PC-3 (cell line): Measurements from ENCODE around the gene ZNF792.

Experiments
- EZH2 ChIP-seq: fragments of 300-600 bp; sonication (generic); IDR thresholded peaks from one replicate; pipeline ENCODE4 v1.6.1; 2017; ENCODE audit warnings: antibody characterized with exemption, mild to moderate bottlenecking, low read length; ENCODE audit not compliant: unreplicated experiment
- EZH2phosphoT487 ChIP-seq: fragments of 300-600 bp; sonication (generic); IDR thresholded peaks from 2 replicates; pipeline ENCODE4 v1.6.1; 2018; ENCODE audit warnings: mild to moderate bottlenecking, antibody characterized with exemption, low read length, borderline replicate concordance
- TF ChIP-seq, protein P1 (sequence below): fragments of 300-600 bp; sonication (generic); conservative IDR thresholded peaks from 2 replicates; pipeline ENCODE4 v1.5.1; 2017; ENCODE audit warnings: antibody characterized with exemption, low read depth, mild to moderate bottlenecking, low read length

DNA sequence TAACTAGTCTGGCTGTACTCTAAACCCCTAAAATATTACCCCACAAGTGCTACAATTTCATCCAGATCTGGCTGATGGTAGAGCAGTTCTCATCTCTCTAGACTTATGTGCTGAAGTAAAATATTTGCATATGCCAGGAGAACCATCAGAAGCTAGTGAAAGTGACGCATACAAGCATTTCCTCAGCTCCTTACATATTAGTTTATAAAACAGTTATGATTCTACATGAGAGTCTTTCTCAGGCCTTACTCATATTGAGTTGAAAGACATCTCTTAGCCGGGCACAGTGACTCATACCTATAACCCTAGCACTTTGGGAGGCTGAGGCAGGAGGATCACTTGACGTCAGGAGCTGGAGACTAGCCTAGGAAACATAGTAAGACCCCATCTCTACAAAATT lies 53.3 kb downstream of the ZNF792 start:
- TF ChIP-seq, protein P1, sequence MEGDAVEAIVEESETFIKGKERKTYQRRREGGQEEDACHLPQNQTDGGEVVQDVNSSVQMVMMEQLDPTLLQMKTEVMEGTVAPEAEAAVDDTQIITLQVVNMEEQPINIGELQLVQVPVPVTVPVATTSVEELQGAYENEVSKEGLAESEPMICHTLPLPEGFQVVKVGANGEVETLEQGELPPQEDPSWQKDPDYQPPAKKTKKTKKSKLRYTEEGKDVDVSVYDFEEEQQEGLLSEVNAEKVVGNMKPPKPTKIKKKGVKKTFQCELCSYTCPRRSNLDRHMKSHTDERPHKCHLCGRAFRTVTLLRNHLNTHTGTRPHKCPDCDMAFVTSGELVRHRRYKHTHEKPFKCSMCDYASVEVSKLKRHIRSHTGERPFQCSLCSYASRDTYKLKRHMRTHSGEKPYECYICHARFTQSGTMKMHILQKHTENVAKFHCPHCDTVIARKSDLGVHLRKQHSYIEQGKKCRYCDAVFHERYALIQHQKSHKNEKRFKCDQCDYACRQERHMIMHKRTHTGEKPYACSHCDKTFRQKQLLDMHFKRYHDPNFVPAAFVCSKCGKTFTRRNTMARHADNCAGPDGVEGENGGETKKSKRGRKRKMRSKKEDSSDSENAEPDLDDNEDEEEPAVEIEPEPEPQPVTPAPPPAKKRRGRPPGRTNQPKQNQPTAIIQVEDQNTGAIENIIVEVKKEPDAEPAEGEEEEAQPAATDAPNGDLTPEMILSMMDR, result no peak
- no peak for TF ChIP-seq EZH2phosphoT487
- TF ChIP-seq EZH2, result no peak
